Measurements from ENCODE around the gene ZNF341. TPM values are rescaled to one million over a fixed set of nuclear protein-coding genes. Genes with fewer than 3 reads are reported as not detected.

ZNF341 gene
- polyA plus RNA-seq, 1 donor from 2014 or later, result 1.2 TPM

- Histone ChIP-seq H2AFZ (ENCODE audit: low read depth, low read length) (no peak overlapping the region), H3K4me2 (ENCODE audit: low read length) (no peak overlapping the region)
Measured at GRCh38 chr20:33770005-33770404, 38.2 kb downstream of the ZNF341 start.

GRCh38 chr20:33771938-33772337, 40.1 kb downstream of the ZNF341 start:
- Histone ChIP-seq H3F3A (ENCODE audit: insufficient read depth, low read length, poor library complexity, severe bottlenecking) (no peaks in the 10 kb centered on the region), H4K20me1 (ENCODE audit: insufficient read depth) (no peaks in the 10 kb centered on the region), H2AFZ (ENCODE audit: low read depth, low read length) (no peak overlapping the region), H3K36me3 (ENCODE audit: insufficient read depth, low read length) (no peaks in the 10 kb centered on the region), H3K9me2 (ENCODE audit: insufficient read depth, low read length) (no peaks in the 10 kb centered on the region), H3K27me3 (ENCODE audit: insufficient read depth, low read depth, low read length) (no peaks in the 10 kb centered on the region), H3K79me2 (replicated peaks; ENCODE audit: insufficient read depth, low read length) (no peaks in the 10 kb centered on the region), H3K4me2 (ENCODE audit: low read length) (no peak overlapping the region), H3K4me3 (ENCODE audit: low read length) (no peak overlapping the region), H3K27ac (ENCODE audit: low read length) (no peak overlapping the region), H3K9me3 (ENCODE audit: low read length) (no peaks in the 10 kb centered on the region), H3K9ac (ENCODE audit: low read length) (no peak overlapping the region)
- TF ChIP-seq REST (IDR thresholded peaks at IDR 0.05; ENCODE audit: borderline replicate concordance) (no peak), RAD21 (conservative IDR thresholded peaks at IDR 0.05) (no peak), POLR2AphosphoS5 (IDR thresholded peaks at IDR 0.05) (no peak), CTCF (IDR thresholded peaks at IDR 0.05; ENCODE audit: poor library complexity, severe bottlenecking) (no peak), EP300 (conservative IDR thresholded peaks at IDR 0.05; ENCODE audit: poor library complexity, severe bottlenecking) (no peak), SMC3 (conservative IDR thresholded peaks at IDR 0.05; ENCODE audit: poor library complexity) (no peak), MXI1 (conservative IDR thresholded peaks at IDR 0.05; ENCODE audit: poor library complexity, severe bottlenecking) (no peak), TAF1 (IDR thresholded peaks at IDR 0.05; ENCODE audit: low read depth) (no peak), EZH2 (IDR thresholded peaks at IDR 0.05; ENCODE audit: borderline replicate concordance, insufficient read depth, low read length, poor library complexity, severe bottlenecking) (no peak)

More at GRCh38 chr20:33770005-33770404, 38.2 kb downstream of the ZNF341 start:
- TF ChIP-seq TAF1 (IDR thresholded peaks at IDR 0.05; ENCODE audit: low read depth) (no peak), SMC3 (conservative IDR thresholded peaks at IDR 0.05; ENCODE audit: poor library complexity) (no peak)
- Histone ChIP-seq H3F3A (ENCODE audit: insufficient read depth, low read length, poor library complexity, severe bottlenecking) (no peaks in the 10 kb centered on the region), H3K4me3 (ENCODE audit: low read length) (no peak overlapping the region), H3K27me3 (ENCODE audit: insufficient read depth, low read depth, low read length) (no peaks in the 10 kb centered on the region), H3K9me2 (ENCODE audit: insufficient read depth, low read length) (no peaks in the 10 kb centered on the region), H3K27ac (ENCODE audit: low read length) (no peak overlapping the region), H3K9me3 (ENCODE audit: low read length) (no peaks in the 10 kb centered on the region), H4K20me1 (ENCODE audit: insufficient read depth) (no peaks in the 10 kb centered on the region), H3K9ac (ENCODE audit: low read length) (no peak overlapping the region), H3K79me2 (replicated peaks; ENCODE audit: insufficient read depth, low read length) (no peaks in the 10 kb centered on the region), H3K36me3 (ENCODE audit: insufficient read depth, low read length) (no peaks in the 10 kb centered on the region)

- H3K79me2 ChIP-seq (replicated peaks; ENCODE audit: insufficient read depth, low read length), result no peaks in the 10 kb centered on the region
- H2AFZ ChIP-seq (ENCODE audit: low read depth, low read length), result no peak overlapping the region
- no peaks in the 10 kb centered on the region for H3K27me3 ChIP-seq (ENCODE audit: insufficient read depth, low read depth, low read length)
- H3K27ac ChIP-seq (ENCODE audit: low read length), result no peak overlapping the region
- H3F3A ChIP-seq (ENCODE audit: insufficient read depth, low read length, poor library complexity, severe bottlenecking), result no peaks in the 10 kb centered on the region
- no peaks in the 10 kb centered on the region for H4K20me1 ChIP-seq (ENCODE audit: insufficient read depth)
- TF ChIP-seq CTCF (IDR thresholded peaks at IDR 0.05; ENCODE audit: poor library complexity, severe bottlenecking) (no peak), EZH2 (IDR thresholded peaks at IDR 0.05; ENCODE audit: borderline replicate concordance, insufficient read depth, low read length, poor library complexity, severe bottlenecking) (no peak)
- H3K4me3 ChIP-seq (ENCODE audit: low read length), result no peak overlapping the region
- no peaks in the 10 kb centered on the region for H3K9me3 ChIP-seq (ENCODE audit: low read length)
- H3K4me2 ChIP-seq (ENCODE audit: low read length), result no peak overlapping the region
- H3K9me2 ChIP-seq (ENCODE audit: insufficient read depth, low read length), result no peaks in the 10 kb centered on the region
- no peaks in the 10 kb centered on the region for H3K36me3 ChIP-seq (ENCODE audit: insufficient read depth, low read length)
- no peak overlapping the region for H3K9ac ChIP-seq (ENCODE audit: low read length)
Measured at GRCh38 chr20:33772439-33772838, 40.6 kb downstream of the ZNF341 start.

Measured in neural cell (in vitro differentiated cells).